Muscle of leg (tissue), 11 donors: ENCODE results near the gene BASP1. TPM values are rescaled to one million over a fixed set of nuclear protein-coding genes. Genes with fewer than 3 reads are reported as not detected.
"Not testable (repeated sequence)": the region's sequence is repeated elsewhere in the genome, so short reads cannot be mapped to it uniquely, and the experiment has no call there.

Experiments used
- DNase-seq: peaks from one replicate; pipeline ENCODE4 v3.0.0; 2013
- H3K27ac ChIP-seq: one replicate; pipeline ENCODE4 v1.5.1; 2013; ENCODE audit warnings: mild to moderate bottlenecking, low read length, control low read depth
- H3K27me3 ChIP-seq: one replicate; pipeline ENCODE4 v1.6.1; 2013; ENCODE audit warnings: low read length; ENCODE audit not compliant: control insufficient read depth, insufficient read depth
- H3K36me3 ChIP-seq: one replicate; pipeline ENCODE4 v1.6.1; 2013; ENCODE audit warnings: low read length; ENCODE audit not compliant: control insufficient read depth, insufficient read depth
- H3K4me1 ChIP-seq: one replicate; pipeline ENCODE4 v1.6.1; 2013; ENCODE audit warnings: low read length; ENCODE audit not compliant: control insufficient read depth, insufficient read depth
- H3K4me3 ChIP-seq: one replicate; pipeline ENCODE4 v1.5.1; 2013; ENCODE audit warnings: low read length, control low read depth
- H3K9me3 ChIP-seq: replicated peaks from 2 replicates; pipeline ENCODE4 v1.6.1; 2013; ENCODE audit warnings: low read depth, low read length; ENCODE audit not compliant: control insufficient read depth
- WGBS: methylation state at CpG from one replicate; pipeline ENCODE4 v1.1.5; 2013; ENCODE audit warnings: missing lambda C conversion rate; ENCODE audit not compliant: insufficient coverage; 5-methylcytosine and 5-hydroxymethylcytosine counted together
- polyA plus RNA-seq, 8 donors: library from polyadenylated mRNA; unstranded; fragments of 120-200 nt; gene quantifications; one replicate each; pipeline versions ENCODE4 v1.2.1 to v1.2.3, GENCODE V29; 2013; ENCODE audit warnings: inconsistent platforms in 1 of 8, low replicate concordance in 1 of 8; ENCODE audit not compliant: insufficient read length in 8 of 8, insufficient read depth in 1 of 8
- total RNA-seq: library from RNA; stranded (reverse); fragments of 120-200 nt; gene quantifications from one replicate; pipeline ENCODE4 v1.2.4, GENCODE V29; 2013

The BASP1 gene
- total and polyA plus RNA-seq, 9 donors = 18.1 to 61.2 (median 29.8) TPM

GRCh38 chr5:17295671-17296070 is 78.2 kb downstream of the BASP1 start:
- no peak for DNase-seq
- no peaks in the 10 kb centered on the region for H3K4me1 ChIP-seq
- WGBS = no CpG with 5 or more reads among the region's 3 CpGs

GRCh38 chr5:17302106-17302505 is 84.7 kb downstream of the BASP1 start:
- Histone ChIP-seq H3K27ac (no peak overlapping the region), H3K4me1 (peaks cover 3% of the 10 kb centered on the region), H3K36me3 (no peaks in the 10 kb centered on the region), H3K4me3 (no peak overlapping the region), H3K9me3 (no peaks in the 10 kb centered on the region), H3K27me3 (no peaks in the 10 kb centered on the region)
- WGBS = 100% methylated on average over 2 of the region's 3 CpGs
- no peak for DNase-seq

More at GRCh38 chr5:17295671-17296070, 78.2 kb downstream of the BASP1 start:
- no peak overlapping the region for H3K27ac ChIP-seq
- H3K27me3 ChIP-seq = no peaks in the 10 kb centered on the region
- no peaks in the 10 kb centered on the region for H3K9me3 ChIP-seq
- H3K4me3 ChIP-seq = no peak overlapping the region
- no peaks in the 10 kb centered on the region for H3K36me3 ChIP-seq

- H3K36me3 ChIP-seq = no peaks in the 10 kb centered on the region
- WGBS = no CpG with 5 or more reads among the region's 4 CpGs
- H3K9me3 ChIP-seq = no peaks in the 10 kb centered on the region
- DNase-seq = peak; percentile 43
- no peaks in the 10 kb centered on the region for H3K27me3 ChIP-seq
- H3K27ac ChIP-seq = no peak overlapping the region
- no peak overlapping the region for H3K4me3 ChIP-seq
- H3K4me1 ChIP-seq = peaks cover 3% of the 10 kb centered on the region
Measured at GRCh38 chr5:17302604-17303003, 85.2 kb downstream of the BASP1 start.

GRCh38 chr5:17304282-17304681 is 86.9 kb downstream of the BASP1 start:
- DNase-seq = peak; percentile 28
- H3K27me3 ChIP-seq = no peaks in the 10 kb centered on the region
- no peak overlapping the region for H3K27ac ChIP-seq
- H3K9me3 ChIP-seq = no peaks in the 10 kb centered on the region
- H3K36me3 ChIP-seq = no peaks in the 10 kb centered on the region
- peaks cover 3% of the 10 kb centered on the region for H3K4me1 ChIP-seq
- H3K4me3 ChIP-seq = no peak overlapping the region
- 17% methylated on average over 3 of the region's 4 CpGs for WGBS

GRCh38 chr5:17305017-17305416 is 87.6 kb downstream of the BASP1 start:
- no peaks in the 10 kb centered on the region for H3K27me3 ChIP-seq
- no peaks in the 10 kb centered on the region for H3K36me3 ChIP-seq
- peaks cover 3% of the 10 kb centered on the region for H3K4me1 ChIP-seq
- no peak overlapping the region for H3K4me3 ChIP-seq
- DNase-seq = no peak
- H3K9me3 ChIP-seq = no peaks in the 10 kb centered on the region
- 62% methylated on average over 4 of the region's 5 CpGs for WGBS
- H3K27ac ChIP-seq = no peak overlapping the region

GRCh38 chr5:17305964-17306725 is 88.7 kb downstream of the BASP1 start:
- Histone ChIP-seq H3K27ac (no peak overlapping the region), H3K4me3 (no peak overlapping the region), H3K27me3 (no peaks in the 10 kb centered on the region), H3K4me1 (peaks cover 3% of the 10 kb centered on the region), H3K36me3 (no peaks in the 10 kb centered on the region), H3K9me3 (no peaks in the 10 kb centered on the region)
- 76% methylated on average over 9 of the region's 14 CpGs for whole genome bisulfite sequencing
- DNase-seq = no peak

- Histone ChIP-seq H3K27me3 (no peaks in the 10 kb centered on the region), H3K9me3 (no peaks in the 10 kb centered on the region), H3K36me3 (no peaks in the 10 kb centered on the region), H3K4me1 (peaks cover 3% of the 10 kb centered on the region), H3K4me3 (no peak overlapping the region), H3K27ac (no peak overlapping the region)
- WGBS = 96% methylated on average over 7 of the region's 14 CpGs
- DNase-seq = no peak
Measured at GRCh38 chr5:17306726-17307091, 89.3 kb downstream of the BASP1 start.

GRCh38 chr5:17307440-17307839 is 90.0 kb downstream of the BASP1 start:
- H3K27me3 ChIP-seq, H3K27ac ChIP-seq, H3K9me3 ChIP-seq, H3K4me1 ChIP-seq, H3K4me3 ChIP-seq, DNase-seq, H3K36me3 ChIP-seq: not testable (repeated sequence)
- no CpG with 5 or more reads among the region's 4 CpGs for WGBS

GRCh38 chr5:17308326-17309065 is 91.1 kb downstream of the BASP1 start:
- WGBS = 88% methylated on average over 7 of the region's 9 CpGs
- Histone ChIP-seq H3K4me3 (no peak overlapping the region), H3K9me3 (no peaks in the 10 kb centered on the region), H3K36me3 (no peaks in the 10 kb centered on the region), H3K27ac (no peak overlapping the region), H3K27me3 (no peaks in the 10 kb centered on the region), H3K4me1 (no peaks in the 10 kb centered on the region)
- DNase-seq = no peak

- DNase-seq = no peak
- H3K27me3 ChIP-seq = no peaks in the 10 kb centered on the region
Measured at GRCh38 chr5:17309462-17309861, 92.0 kb downstream of the BASP1 start.

More at GRCh38 chr5:17309462-17309861, 92.0 kb downstream of the BASP1 start:
- Histone ChIP-seq H3K27ac (no peak overlapping the region), H3K4me3 (no peak overlapping the region), H3K4me1 (no peaks in the 10 kb centered on the region), H3K9me3 (no peaks in the 10 kb centered on the region), H3K36me3 (no peaks in the 10 kb centered on the region)
- WGBS = no CpG with 5 or more reads among the region's 3 CpGs
